GM19468 (cell line): Measurements from ENCODE around the gene GPR158.

ENCODE experiments used
- ATAC-seq: cut with Tn5 transposase; IDR thresholded peaks from one replicate; pipeline ENCODE4 v1.9.1; 2021; ENCODE audit warnings: mild to moderate bottlenecking, moderate library complexity, moderate number of reproducible peaks; ENCODE audit not compliant: unreplicated experiment; ENCODE audit errors: extremely low read depth

GPR158 gene

GRCh38 chr10:25639646-25640045 lies 464.8 kb downstream of the GPR158 start:
- ATAC-seq: no peak

- no peak for ATAC-seq
These were observed 466.8 kb downstream of the GPR158 start for GRCh38 chr10:25641595-25641994.

GRCh38 chr10:25642721-25643120 lies 467.9 kb downstream of the GPR158 start:
- ATAC-seq: no peak

- no peak for ATAC-seq
These were observed 471.6 kb downstream of the GPR158 start for GRCh38 chr10:25646371-25646770.

- no peak for ATAC-seq
These were observed 476.7 kb downstream of the GPR158 start for GRCh38 chr10:25651534-25651933.
